ENCODE measurements around the gene GDPGP1. TPM values are rescaled to one million over a fixed set of nuclear protein-coding genes. Genes with fewer than 3 reads are reported as not detected.

The GDPGP1 gene
- total and polyA plus RNA-seq, 2 experiments from 2014 or later: 0.61 to 3.8 TPM

GRCh38 chr15:90209591-90209990 lies 24.4 kb upstream of the GDPGP1 start (continued):
- TF ChIP-seq ZNF462 (CRISPR knock-in tag; IDR thresholded peaks at IDR 0.05): no peak
- TF ChIP-seq CTCF (conservative IDR thresholded peaks at IDR 0.05; ENCODE audit: low read depth in 2 of 2): no peak
- no peak for TF ChIP-seq ZNF331 (CRISPR knock-in tag; IDR thresholded peaks at IDR 0.05; ENCODE audit: low read depth)
- no peak for TF ChIP-seq STAT1 (IDR thresholded peaks at IDR 0.05; ENCODE audit: unreplicated experiment)
- no peak for TF ChIP-seq EZH2phosphoT487 (IDR thresholded peaks at IDR 0.05; ENCODE audit: unreplicated experiment)
- no peak for TF ChIP-seq REST (IDR thresholded peaks at IDR 0.05; ENCODE audit: unreplicated experiment)
- TF ChIP-seq JUNB (IDR thresholded peaks at IDR 0.05; ENCODE audit: unreplicated experiment): no peak
- no peak for TF ChIP-seq POLR2AphosphoS5 (IDR thresholded peaks at IDR 0.05; ENCODE audit: low read depth)
- no peak for TF ChIP-seq NANOG (IDR thresholded peaks at IDR 0.05; ENCODE audit: borderline replicate concordance)
- TF ChIP-seq EZH2 (IDR thresholded peaks at IDR 0.05; ENCODE audit: low read depth, unreplicated experiment): no peak
- no peak for TF ChIP-seq ZNF114 (CRISPR knock-in tag; IDR thresholded peaks at IDR 0.05)
